ENCODE measurements around the gene INSR. TPM values are rescaled to one million over a fixed set of nuclear protein-coding genes. Genes with fewer than 3 reads are reported as not detected.

INSR gene
- total RNA-seq = 7.5 TPM

DNA sequence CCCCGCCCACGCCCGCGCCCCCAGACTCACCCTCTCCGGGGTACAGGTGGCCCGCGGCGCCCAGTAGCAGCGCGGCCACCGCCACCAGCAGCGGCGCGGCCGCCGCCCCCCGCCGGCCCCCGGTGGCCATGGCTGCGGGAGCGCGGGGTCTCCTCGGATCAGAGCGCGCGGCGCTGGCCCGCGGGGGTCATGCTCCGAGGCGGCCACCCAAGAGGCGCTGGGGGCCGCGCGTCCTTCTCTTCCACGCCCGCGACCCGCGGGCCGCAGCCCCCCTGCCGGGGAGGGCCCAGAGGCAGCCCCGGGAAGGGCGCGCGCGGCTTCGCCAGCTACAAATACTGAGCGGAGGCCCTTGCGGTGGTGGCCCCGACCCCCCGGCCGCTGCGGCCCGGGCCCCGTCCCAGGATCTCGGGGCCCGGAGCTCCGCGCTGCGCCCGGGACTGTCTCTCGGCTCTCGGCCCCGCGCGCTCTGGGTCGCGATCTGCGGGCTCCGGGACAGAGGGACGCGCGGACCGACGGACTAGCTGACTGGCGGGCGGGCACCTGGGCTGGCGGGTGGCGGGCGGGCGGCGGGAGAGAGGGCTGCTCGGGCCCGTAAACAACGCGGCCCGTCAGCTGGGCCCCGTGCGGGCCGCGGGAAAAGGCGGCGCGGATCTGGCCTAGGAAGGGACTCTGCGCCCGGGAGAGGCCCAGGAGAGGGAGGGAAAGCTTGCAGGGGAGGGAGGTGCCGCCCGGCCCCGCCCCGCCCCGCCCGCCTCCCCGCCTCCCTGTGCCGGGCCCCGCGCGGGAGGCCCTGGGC, at the start of gene INSR:
Gene INSR (minus strand): TSS at position 653 of the 796 bp plus-strand sequence. CDS start 523 bp downstream, at position 130.
- peak within 1 kb of the TSS; percentile 54 for H3K4me3 ChIP-seq (ENCODE audit: low read length)
- H3K9me3 ChIP-seq (ENCODE audit: low read depth, low read length) = no peaks in the 10 kb centered on the region
- peaks cover 20% of the 10 kb centered on the region for H3K4me1 ChIP-seq (ENCODE audit: insufficient read depth, low read length)
- peaks cover 2% of the 10 kb centered on the region for H3K27me3 ChIP-seq (ENCODE audit: insufficient read depth, low read length)

DNA sequence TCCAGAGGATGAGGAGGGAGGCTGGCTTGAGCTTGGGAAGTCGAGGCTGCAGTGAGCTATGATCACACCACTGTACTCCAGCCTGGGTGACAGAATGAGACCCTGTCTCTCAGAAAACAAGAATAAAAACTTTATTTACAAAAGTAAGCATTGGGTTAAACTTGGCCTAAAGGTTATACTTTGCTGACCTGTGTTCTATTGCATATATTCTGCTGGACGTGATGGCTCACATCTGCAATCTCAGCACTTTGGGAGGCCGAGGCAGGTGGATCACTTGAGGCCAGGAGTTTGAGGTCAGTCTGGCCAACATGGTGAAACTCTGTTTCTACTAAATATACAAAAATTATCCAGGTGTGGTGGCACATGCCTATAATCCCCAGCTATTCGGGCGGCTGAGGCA, 47.9 kb upstream of the INSR start:
- H3K4me1 ChIP-seq (ENCODE audit: insufficient read depth, low read length) = peaks cover 97% of the 10 kb centered on the region
- no peak overlapping the region for H3K4me3 ChIP-seq (ENCODE audit: low read length)
- H3K9me3 ChIP-seq (ENCODE audit: low read depth, low read length) = no peaks in the 10 kb centered on the region
- H3K27me3 ChIP-seq (ENCODE audit: insufficient read depth, low read length) = no peaks in the 10 kb centered on the region

DNA sequence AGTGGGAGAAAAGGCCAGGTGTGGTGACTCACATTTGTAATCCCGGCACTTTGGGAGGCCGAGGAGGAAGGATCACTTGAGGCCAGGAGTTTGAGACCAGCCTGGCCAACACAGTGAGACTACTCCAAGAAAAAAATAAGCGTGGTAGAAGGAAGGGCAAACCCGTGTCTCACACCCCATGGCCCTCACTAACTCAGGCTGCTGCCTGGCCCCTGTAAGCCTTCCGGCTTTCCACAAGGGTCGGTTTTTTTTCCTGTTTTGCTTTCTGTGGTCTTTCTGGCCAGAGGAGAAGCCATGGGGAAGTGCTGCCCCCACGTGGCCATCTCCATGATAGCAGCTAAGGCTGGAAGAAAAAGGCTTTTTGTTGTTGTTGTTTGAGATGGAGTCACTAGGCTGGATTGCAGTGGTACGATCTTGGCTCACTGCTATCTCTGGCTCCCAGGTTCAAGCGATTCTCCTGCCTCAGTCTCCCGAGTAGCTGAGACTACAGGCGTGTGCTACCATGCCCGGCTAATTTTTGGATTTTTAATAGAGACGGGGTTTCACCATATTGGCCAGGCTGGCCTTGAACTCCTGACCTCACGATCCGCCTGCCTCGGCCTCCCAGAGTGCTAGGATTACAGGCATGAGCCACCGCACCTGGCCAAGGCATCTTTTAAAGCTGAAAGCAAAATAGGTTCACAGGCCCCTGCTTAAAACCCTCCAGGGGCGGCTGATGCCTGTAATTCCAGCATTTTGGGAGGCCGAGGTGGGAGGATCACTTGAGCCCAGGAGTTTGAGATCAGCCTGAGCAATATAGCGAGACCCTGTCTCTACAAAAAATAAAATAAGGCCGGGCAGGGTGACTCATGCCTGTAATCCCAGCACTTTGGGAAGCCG, 47.0 kb upstream of the INSR start:
- H3K4me3 ChIP-seq (ENCODE audit: low read length) = no peak overlapping the region
- peaks cover 97% of the 10 kb centered on the region for H3K4me1 ChIP-seq (ENCODE audit: insufficient read depth, low read length)
- H3K27me3 ChIP-seq (ENCODE audit: insufficient read depth, low read length) = no peaks in the 10 kb centered on the region
- H3K9me3 ChIP-seq (ENCODE audit: low read depth, low read length) = no peaks in the 10 kb centered on the region

DNA sequence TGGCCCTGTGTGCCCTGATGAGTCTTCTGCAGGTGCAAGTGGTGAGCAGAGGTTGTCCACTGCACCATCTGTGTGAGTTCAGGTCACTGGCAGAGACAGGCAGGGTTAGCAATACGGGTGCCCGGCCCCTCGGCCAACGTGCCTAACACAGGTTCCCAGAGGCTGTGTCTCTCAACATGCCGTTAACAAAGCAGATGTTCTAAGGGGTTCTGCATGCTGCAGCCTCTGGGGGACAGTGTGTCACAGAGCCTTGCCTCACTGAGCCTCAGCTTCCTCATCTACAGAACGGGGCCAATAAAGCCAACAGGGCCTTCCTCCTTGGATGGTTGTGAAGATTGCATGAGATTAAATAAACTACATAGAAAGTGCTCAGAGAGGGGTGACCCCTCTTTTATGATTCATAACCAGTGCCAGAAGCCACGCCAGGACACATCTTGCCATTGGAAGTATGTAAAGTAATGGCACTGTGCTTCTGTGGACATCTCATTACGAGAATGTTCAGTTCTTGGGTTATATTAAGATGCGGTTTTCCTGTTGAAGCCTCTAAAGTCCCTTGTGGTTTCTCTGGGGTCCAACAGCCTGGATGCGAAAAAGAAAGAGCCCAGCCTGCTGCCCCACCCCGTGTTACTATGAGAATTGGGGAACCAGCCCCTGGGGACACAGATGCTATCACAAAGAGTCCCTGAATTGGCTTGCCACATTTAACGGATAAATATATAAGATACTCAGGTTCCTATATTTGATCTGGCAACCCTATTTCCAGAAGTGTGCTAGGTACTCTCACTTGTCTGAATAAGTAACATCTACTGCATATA, 43.4 kb upstream of the INSR start:
- Histone ChIP-seq H3K4me1 (ENCODE audit: insufficient read depth, low read length) (peaks cover 91% of the 10 kb centered on the region), H3K9me3 (ENCODE audit: low read depth, low read length) (no peaks in the 10 kb centered on the region), H3K4me3 (ENCODE audit: low read length) (no peak overlapping the region), H3K27me3 (ENCODE audit: insufficient read depth, low read length) (no peaks in the 10 kb centered on the region)

DNA sequence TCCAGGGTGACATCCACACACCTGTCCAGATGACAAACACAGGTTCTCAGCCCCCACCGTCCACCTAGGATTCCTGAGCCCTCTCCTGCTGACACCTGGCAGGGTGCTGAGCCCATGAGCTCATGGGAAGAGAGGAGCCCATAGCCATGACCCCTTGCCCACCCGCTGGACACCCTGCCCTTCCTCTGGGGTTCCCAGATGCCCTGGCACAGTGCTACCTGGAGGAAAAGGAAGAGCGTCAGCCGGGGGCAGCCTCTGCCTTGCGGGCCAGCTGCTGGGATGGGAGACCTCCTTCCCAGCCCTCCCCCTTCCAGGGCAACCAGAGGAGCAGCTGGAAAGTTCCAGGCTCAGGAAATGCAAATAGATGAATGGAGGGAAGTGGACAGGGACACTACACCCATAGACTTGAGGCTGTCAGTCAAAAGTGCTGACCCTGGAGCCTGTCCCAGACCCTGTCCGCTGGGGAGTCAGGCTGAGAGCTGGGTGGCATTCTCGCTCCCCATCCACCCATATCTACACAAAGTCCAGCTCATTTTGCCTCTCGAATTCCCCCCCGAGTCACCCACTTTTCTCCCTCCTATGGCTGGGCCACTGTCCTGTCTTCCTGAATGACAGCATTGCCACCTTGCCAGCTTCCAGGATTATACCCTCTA, 42.2 kb upstream of the INSR start:
- Histone ChIP-seq H3K4me1 (ENCODE audit: insufficient read depth, low read length) (peaks cover 88% of the 10 kb centered on the region), H3K4me3 (ENCODE audit: low read length) (no peak overlapping the region), H3K9me3 (ENCODE audit: low read depth, low read length) (no peaks in the 10 kb centered on the region), H3K27me3 (ENCODE audit: insufficient read depth, low read length) (no peaks in the 10 kb centered on the region)

DNA sequence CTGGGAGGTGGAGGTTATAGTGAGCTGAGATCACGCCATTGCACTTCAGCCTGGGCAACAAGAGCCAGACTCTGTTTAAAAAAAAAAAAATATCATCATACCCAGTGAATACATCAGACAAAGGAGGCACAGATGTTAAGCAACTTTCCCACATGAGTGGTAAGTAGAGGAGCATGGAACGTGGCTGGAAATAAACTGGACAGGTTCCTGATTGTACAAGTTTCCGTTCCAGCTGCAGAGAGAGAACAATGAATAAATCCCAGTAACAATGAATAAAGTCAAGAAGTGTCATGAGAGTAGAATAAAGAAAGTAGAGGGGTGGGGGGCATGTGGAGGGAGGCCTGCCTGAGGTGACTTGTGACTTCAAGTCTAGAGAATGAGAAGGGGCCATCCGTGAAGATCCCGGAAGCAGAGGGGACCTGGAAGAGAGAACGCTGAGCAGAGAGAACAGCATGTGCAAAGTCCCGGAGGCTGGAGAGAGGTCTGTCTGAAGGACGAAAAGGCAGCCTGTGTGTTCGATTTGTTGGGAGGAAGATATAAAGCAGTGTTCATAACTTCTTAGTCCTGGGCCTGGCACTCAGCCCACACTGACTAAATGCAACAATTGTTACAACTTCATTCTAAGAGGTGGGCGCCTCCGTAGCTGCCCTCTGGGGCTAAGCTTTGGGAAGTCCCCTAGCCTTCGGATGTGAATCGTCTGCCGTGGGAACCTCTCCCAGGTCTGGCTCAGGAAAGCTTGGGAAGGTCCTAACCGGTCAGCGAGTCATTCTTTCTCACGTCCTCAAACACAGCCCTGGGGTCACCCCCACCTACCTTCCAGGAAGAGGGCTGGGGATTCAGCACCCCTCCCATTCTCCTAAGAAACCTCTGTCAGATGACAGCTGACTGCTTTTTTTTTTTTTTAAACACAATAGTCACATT, 39.2 kb upstream of the INSR start:
- Histone ChIP-seq H3K4me3 (ENCODE audit: low read length) (no peak overlapping the region), H3K27me3 (ENCODE audit: insufficient read depth, low read length) (no peaks in the 10 kb centered on the region), H3K9me3 (ENCODE audit: low read depth, low read length) (no peaks in the 10 kb centered on the region), H3K4me1 (ENCODE audit: insufficient read depth, low read length) (peaks cover 64% of the 10 kb centered on the region)

DNA sequence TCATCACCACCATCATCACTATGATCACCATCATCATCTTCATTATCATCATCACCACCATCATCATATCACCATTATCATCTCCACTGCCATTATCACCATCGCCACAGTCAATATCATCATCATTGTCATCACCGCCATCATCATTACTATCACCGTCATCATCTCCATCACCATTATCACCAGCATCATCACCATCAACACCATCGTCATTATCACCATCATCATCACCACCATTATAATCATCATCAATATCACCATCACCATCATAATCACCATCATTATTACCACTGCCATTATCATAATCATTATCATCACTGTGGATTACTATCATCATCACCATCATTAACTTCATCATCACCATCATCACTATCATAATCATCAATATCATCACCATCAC, 37.2 kb upstream of the INSR start:
- no peak overlapping the region for H3K4me3 ChIP-seq (ENCODE audit: low read length)
- peaks cover 44% of the 10 kb centered on the region for H3K4me1 ChIP-seq (ENCODE audit: insufficient read depth, low read length)
- H3K27me3 ChIP-seq (ENCODE audit: insufficient read depth, low read length) = no peaks in the 10 kb centered on the region
- no peaks in the 10 kb centered on the region for H3K9me3 ChIP-seq (ENCODE audit: low read depth, low read length)

DNA sequence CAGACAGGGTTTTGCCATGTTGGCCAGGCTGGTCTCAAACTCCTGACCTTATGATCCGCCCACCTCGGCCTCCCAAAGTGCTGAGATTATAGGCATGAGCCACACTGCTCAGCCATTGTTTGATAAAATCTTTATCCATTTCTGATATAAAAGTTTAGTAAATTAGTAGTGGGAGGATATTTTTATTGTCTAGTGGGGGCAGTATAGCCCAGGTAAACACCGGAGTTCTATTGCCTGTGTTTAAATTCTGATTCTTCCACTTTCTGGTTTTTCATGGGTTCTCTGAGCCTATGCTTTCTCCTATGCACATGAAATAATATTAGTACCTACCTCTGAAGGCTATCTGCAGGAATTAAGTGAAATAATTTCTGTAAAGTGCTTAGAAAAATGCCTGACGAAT, 34.4 kb upstream of the INSR start:
- H3K4me1 ChIP-seq (ENCODE audit: insufficient read depth, low read length) = peaks cover 21% of the 10 kb centered on the region
- H3K4me3 ChIP-seq (ENCODE audit: low read length) = no peak overlapping the region
- H3K9me3 ChIP-seq (ENCODE audit: low read depth, low read length) = no peaks in the 10 kb centered on the region
- no peaks in the 10 kb centered on the region for H3K27me3 ChIP-seq (ENCODE audit: insufficient read depth, low read length)

DNA sequence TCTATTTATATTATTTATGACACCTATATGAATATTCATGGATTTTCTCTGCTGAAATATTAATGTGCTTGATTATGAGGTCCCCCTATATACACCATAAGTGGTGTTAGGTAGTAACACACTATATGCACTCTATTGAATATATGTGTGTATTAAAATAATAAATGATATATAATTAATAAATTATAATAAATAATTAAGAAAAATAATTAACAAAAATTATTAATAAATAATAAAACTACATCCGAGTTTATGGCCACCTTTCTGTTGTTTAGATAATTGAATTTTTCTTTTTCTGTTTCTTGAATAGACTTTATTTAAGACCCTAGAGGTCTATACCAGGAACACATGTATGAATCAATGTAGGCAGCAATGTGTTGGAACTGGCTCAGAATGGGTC, 33.6 kb upstream of the INSR start:
- Histone ChIP-seq H3K9me3 (ENCODE audit: low read depth, low read length) (no peaks in the 10 kb centered on the region), H3K4me1 (ENCODE audit: insufficient read depth, low read length) (peaks cover 13% of the 10 kb centered on the region), H3K27me3 (ENCODE audit: insufficient read depth, low read length) (no peaks in the 10 kb centered on the region), H3K4me3 (ENCODE audit: low read length) (no peak overlapping the region)

DNA sequence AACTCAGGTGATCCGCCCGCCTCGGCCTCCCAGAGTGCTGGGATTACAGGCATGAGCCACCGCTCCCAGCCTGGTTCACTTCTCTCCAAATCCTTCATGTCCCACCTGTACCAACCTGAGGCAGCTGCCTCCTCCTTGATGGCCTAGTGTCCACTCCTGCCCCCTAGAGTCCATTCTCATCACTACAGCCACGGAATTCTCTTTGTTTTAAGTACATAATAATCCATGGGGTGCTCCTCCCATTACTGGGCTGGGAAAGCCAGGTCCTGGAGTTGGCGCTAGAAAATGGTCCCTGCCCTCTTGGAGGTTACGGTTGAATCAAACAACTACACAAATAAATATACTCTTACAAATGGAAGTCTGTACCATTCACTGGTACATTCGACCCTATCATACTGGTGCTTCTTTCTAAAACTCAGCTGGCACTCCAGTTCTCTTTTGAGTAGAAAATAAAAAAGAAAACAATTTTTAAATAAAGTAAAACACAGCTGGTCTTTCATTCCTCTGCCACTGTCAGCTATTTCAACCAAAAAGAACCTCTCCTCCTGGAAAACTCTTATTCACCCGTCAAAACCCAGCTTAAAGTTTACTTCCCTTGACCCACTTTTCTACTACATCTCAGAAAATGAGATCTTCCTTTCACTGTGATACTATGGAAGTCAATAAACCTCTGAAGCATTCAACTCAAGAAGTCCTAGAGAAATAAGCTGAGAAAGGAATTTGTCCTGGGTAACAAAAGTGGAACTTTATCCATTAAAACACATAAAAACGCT, 32.1 kb upstream of the INSR start:
- Histone ChIP-seq H3K27me3 (ENCODE audit: insufficient read depth, low read length) (no peaks in the 10 kb centered on the region), H3K9me3 (ENCODE audit: low read depth, low read length) (no peaks in the 10 kb centered on the region), H3K4me1 (ENCODE audit: insufficient read depth, low read length) (peaks cover 3% of the 10 kb centered on the region), H3K4me3 (ENCODE audit: low read length) (no peak overlapping the region)

DNA sequence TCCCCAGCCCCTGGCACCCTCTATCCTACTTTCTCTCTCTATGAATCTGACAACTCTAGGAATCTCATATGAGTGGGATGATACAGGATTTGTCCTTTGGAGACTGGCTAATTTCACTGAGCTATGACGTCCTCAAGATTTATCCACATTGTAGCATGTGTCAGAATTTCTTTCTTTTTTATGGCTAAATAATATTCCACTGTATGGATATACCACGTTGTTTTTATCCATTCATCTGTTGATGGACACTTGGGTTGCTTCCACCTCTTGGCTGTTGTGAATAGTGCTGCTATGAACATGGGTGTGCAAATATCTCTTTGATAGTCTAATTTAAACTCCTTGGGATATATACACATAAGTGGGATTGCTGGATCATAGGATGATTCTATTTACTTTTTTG, 24.0 kb upstream of the INSR start:
- Histone ChIP-seq H3K9me3 (ENCODE audit: low read depth, low read length) (no peaks in the 10 kb centered on the region), H3K27me3 (ENCODE audit: insufficient read depth, low read length) (no peaks in the 10 kb centered on the region), H3K4me1 (ENCODE audit: insufficient read depth, low read length) (no peaks in the 10 kb centered on the region), H3K4me3 (ENCODE audit: low read length) (no peak overlapping the region)

DNA sequence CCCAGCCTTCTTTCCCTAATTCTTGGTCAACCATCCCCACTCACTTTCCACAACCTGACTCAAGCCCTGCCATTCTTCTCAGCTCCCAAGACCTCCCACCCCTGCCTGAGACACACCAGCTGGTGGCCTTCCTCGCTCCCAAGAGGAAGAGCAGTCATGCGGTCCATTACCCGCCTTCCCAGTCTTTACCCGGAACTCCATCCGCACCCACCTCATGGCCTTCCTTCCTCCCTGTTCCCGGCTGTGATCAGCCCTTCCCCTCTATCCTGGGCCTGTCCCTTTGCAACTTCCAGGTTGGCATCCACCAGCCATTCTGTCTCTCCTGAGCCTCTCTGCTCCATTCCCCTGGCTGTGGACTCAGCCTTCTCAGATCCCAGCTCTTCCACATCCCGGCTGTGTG, 18.6 kb upstream of the INSR start:
- H3K27me3 ChIP-seq (ENCODE audit: insufficient read depth, low read length) = no peaks in the 10 kb centered on the region
- H3K4me3 ChIP-seq (ENCODE audit: low read length) = no peak overlapping the region
- no peaks in the 10 kb centered on the region for H3K4me1 ChIP-seq (ENCODE audit: insufficient read depth, low read length)
- H3K9me3 ChIP-seq (ENCODE audit: low read depth, low read length) = no peaks in the 10 kb centered on the region

DNA sequence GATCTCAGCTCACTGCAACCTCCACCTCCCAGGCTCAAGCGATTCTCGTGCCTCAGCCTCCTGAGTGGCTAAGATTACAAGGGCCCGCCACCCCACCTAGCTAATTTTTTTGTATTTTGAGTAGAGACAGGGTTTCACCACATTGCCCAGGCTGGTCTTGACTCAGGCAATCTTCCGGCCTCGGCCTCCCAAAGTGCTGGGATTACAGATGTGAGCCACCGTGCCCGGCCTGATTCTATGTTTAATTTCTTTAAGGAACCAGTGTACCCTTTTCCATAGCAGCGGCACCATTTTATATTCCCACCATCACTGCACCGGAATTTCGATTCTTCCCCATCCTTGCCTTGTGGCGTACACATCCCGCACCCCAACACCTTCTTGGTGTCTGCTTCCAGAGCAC, 17.7 kb upstream of the INSR start:
- Histone ChIP-seq H3K4me3 (ENCODE audit: low read length) (no peak overlapping the region), H3K4me1 (ENCODE audit: insufficient read depth, low read length) (no peaks in the 10 kb centered on the region), H3K27me3 (ENCODE audit: insufficient read depth, low read length) (no peaks in the 10 kb centered on the region), H3K9me3 (ENCODE audit: low read depth, low read length) (no peaks in the 10 kb centered on the region)
